GM12873 (cell line): ENCODE measurements around the gene ALDH8A1.

Source experiments
- CTCF ChIP-seq: IDR thresholded peaks from 2 replicates; pipeline ENCODE4 v1.5.1; 2012; ENCODE audit warnings: low read depth, mild to moderate bottlenecking, moderate library complexity, low read length, control low read depth; ENCODE audit not compliant: insufficient read depth; ENCODE audit errors: missing control alignments

The ALDH8A1 gene

DNA sequence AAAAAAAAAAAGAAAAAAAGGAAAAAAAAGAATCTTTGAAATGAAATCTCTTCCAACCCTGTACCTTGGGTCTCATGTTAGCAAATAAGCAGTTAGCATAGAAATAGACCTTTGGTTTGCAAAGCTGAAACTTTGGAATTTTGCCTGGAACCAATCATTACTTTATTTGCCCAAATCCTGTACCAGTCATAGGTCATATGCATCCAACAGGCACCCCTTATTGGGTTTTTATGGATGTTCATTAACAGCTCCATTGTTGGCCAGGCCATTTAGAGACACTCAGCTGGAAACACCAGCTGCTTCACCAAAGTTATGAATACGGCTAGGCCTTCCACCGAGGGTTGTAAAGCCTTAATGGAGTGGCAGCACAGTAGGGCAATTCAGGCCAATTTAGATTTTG lies 53.0 kb downstream of the ALDH8A1 start:
- TF ChIP-seq CTCF = no peak

GRCh38 chr6:134894800-134895199 lies 55.1 kb downstream of the ALDH8A1 start:
- TF ChIP-seq CTCF = no peak

GRCh38 chr6:134892362-134892761 lies 57.5 kb downstream of the ALDH8A1 start:
- no peak for TF ChIP-seq CTCF

DNA sequence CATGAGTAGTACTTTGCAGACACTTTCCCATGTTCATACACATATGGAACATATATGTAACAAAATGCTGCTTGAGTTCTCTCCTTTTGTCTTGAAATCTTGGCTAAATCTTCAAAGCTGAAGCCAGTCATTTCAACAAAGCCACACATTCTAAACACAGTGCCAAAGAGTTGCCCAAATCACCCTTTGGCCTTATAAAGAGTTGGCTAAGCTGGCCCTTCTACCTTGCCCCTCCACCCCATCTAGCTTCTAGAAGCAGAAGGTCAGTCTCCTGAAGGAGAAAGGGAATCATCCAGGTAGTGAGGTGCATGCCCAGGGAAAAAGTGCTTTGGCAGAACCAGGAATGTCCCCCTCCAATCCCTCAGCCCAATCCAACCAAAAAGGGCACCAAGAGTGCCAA lies 58.3 kb downstream of the ALDH8A1 start:
- no peak for TF ChIP-seq CTCF

DNA sequence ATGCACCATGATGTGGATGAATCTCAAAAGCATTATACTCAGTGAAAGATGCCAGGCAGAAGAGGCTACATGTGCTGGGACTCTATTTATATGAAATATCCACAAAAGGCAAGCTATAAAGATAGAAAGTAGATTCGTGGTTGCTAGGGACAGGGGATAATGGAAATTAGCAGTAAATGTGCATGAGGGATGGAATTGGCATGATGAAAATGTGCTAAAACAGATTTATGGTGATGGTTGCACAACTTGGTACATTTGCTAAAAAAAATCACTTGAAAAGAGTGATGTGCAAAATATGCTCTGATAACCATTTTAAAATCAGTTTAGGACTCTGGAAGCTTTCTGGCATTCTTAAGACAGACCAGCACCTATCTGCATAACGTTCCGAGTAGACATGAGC lies 61.6 kb downstream of the ALDH8A1 start:
- TF ChIP-seq CTCF = no peak

DNA sequence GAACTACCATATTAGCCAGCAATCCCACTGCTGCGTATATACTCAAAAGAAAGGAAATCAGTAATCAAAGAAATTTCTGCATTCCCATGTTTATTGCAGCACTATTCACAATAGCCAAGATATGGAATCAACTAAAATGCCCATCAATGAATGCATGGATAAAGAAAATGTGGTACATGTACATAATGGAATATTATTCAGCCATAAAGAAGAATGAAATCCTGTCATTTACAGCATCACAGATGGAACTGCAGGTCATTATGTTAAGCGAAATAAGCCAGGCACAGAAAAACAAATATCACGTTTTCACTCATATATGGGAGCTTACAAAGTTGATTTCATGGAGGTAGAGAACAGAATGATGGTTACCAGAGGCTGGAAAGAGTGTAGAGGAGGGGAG lies 65.1 kb downstream of the ALDH8A1 start:
- no peak for TF ChIP-seq CTCF

GRCh38 chr6:134883314-134883713 lies 66.6 kb downstream of the ALDH8A1 start:
- no peak for TF ChIP-seq CTCF

- peak; percentile 81 for TF ChIP-seq CTCF
Measured at GRCh38 chr6:134882426-134883038, 67.4 kb downstream of the ALDH8A1 start.
